IMR-90 (cell line): Measurements from ENCODE around the gene FZD4. TPM values are rescaled to one million over a fixed set of nuclear protein-coding genes. Genes with fewer than 3 reads are reported as not detected.

Source experiments
- ATAC-seq: fragments of 200-7000 bp; cut with Tn5 transposase; 2 replicates; pipeline ENCODE4 v1.9.1; 2020; ENCODE audit warnings: low read depth, mild to moderate bottlenecking, moderate library complexity
- BruUV-seq: library from RNA; stranded (reverse); fragments of 400-500 nt; replicated peaks from 2 replicates; lab custom pipeline; 2021; lab: Mats Ljungman, UMichigan
- CTCF ChIA-PET: fragments of 300-600 bp; formaldehyde crosslinking; extraction: SDS; loops from one replicate; lab custom pipeline; 2021; ENCODE audit warnings: antibody characterized with exemption; lab: Yijun Ruan, JAX
- POLR2A ChIA-PET: fragments of 300-600 bp; sonication (Branson Sonifier 250); formaldehyde crosslinking; loops from one replicate; lab custom pipeline; 2022; ENCODE audit warnings: antibody characterized with exemption; ENCODE audit not compliant: unreplicated experiment; lab: Charles Lee
- DNase-seq: peaks from one replicate; pipeline ENCODE4 v3.0.0; 2013
- H2AFZ ChIP-seq: replicated peaks from 2 replicates; pipeline ENCODE3; 2013; ENCODE audit warnings: low read length, mild to moderate bottlenecking; ENCODE audit not compliant: poor library complexity
- H2AK5ac ChIP-seq: 2 replicates; pipeline ENCODE4 v1.6.1; 2013; ENCODE audit warnings: low read depth, low read length, inconsistent platforms
- H2AK9ac ChIP-seq: replicated peaks from 2 replicates; pipeline ENCODE3; 2013; ENCODE audit warnings: mild to moderate bottlenecking, low read depth, low read length, moderate library complexity; ENCODE audit not compliant: poor library complexity
- H2BK120ac ChIP-seq: 2 replicates; pipeline ENCODE4 v1.6.1; 2013; ENCODE audit warnings: low read depth, low read length, inconsistent platforms
- H2BK15ac ChIP-seq: 3 replicates; pipeline ENCODE4 v1.6.1; 2013; ENCODE audit warnings: low read depth, low read length, inconsistent platforms
- H2BK20ac ChIP-seq: 2 replicates; pipeline ENCODE4 v1.6.1; 2013; ENCODE audit warnings: low read depth, mild to moderate bottlenecking, inconsistent platforms, low read length, moderate library complexity
- H2BK5ac ChIP-seq: 2 replicates; pipeline ENCODE4 v1.6.1; 2013; ENCODE audit warnings: mild to moderate bottlenecking, low read depth, low read length, inconsistent platforms; ENCODE audit not compliant: poor library complexity, severe bottlenecking
- H3K14ac ChIP-seq: replicated peaks from 2 replicates; pipeline ENCODE4 v1.6.1; 2013; ENCODE audit warnings: low read depth, low read length, inconsistent platforms
- H3K18ac ChIP-seq: 2 replicates; pipeline ENCODE4 v1.6.1; 2013; ENCODE audit warnings: low read depth, low read length, control low read depth
- H3K23ac ChIP-seq: 2 replicates; pipeline ENCODE4 v1.6.1; 2013; ENCODE audit warnings: low read depth, low read length, inconsistent platforms
- H3K27ac ChIP-seq: 2 replicates; pipeline ENCODE4 v1.5.1; 2013; ENCODE audit warnings: mild to moderate bottlenecking, control low read depth, low read length; ENCODE audit not compliant: insufficient read depth
- H3K27me3 ChIP-seq: 2 replicates; pipeline ENCODE4 v1.6.1; 2013; ENCODE audit warnings: low read length; ENCODE audit not compliant: control insufficient read depth, insufficient read depth
- H3K36me3 ChIP-seq: 2 replicates; pipeline ENCODE4 v1.6.1; 2013; ENCODE audit warnings: low read length, mixed read lengths; ENCODE audit not compliant: control insufficient read depth, insufficient read depth
- H3K4ac ChIP-seq: 2 replicates; pipeline ENCODE4 v1.6.1; 2013; ENCODE audit warnings: low read depth, low read length, inconsistent platforms
- H3K4me1 ChIP-seq: 2 replicates; pipeline ENCODE4 v1.6.1; 2013; ENCODE audit warnings: low read length, mixed read lengths; ENCODE audit not compliant: control insufficient read depth, insufficient read depth
- H3K4me2 ChIP-seq: 2 replicates; pipeline ENCODE4 v1.6.1; 2013; ENCODE audit warnings: low read depth, mild to moderate bottlenecking, control low read depth, low read length, moderate library complexity
- H3K4me3 ChIP-seq: 2 replicates; pipeline ENCODE4 v1.5.1; 2013; ENCODE audit warnings: low read depth, mild to moderate bottlenecking, control low read depth, low read length, moderate library complexity; ENCODE audit not compliant: insufficient read depth
- H3K56ac ChIP-seq: 2 replicates; pipeline ENCODE4 v1.6.1; 2013; ENCODE audit warnings: low read length, inconsistent platforms; ENCODE audit not compliant: insufficient read depth; ENCODE audit errors: extremely low read depth
- H3K79me1 ChIP-seq, 2 experiments: 2 replicates each; pipeline ENCODE4 v1.6.1; 2013; ENCODE audit warnings: low read length in 2 of 2, inconsistent platforms in 1 of 2, low read depth in 1 of 2
- H3K9ac ChIP-seq: 2 replicates; pipeline ENCODE4 v1.6.1; 2013; ENCODE audit warnings: low read depth, low read length, control low read depth
- H3K9me1 ChIP-seq: 2 replicates; pipeline ENCODE4 v1.6.1; 2013; ENCODE audit warnings: low read length, inconsistent platforms; ENCODE audit not compliant: insufficient read depth
- H3K9me3 ChIP-seq: 2 replicates; pipeline ENCODE4 v1.6.1; 2013; ENCODE audit warnings: low read length; ENCODE audit not compliant: control insufficient read depth, insufficient read depth
- H4K20me1 ChIP-seq: 2 replicates; pipeline ENCODE4 v1.6.1; 2013; ENCODE audit warnings: low read length, inconsistent platforms; ENCODE audit not compliant: insufficient read depth
- H4K5ac ChIP-seq: 2 replicates; pipeline ENCODE4 v1.6.1; 2013; ENCODE audit warnings: mild to moderate bottlenecking, low read depth, low read length, control low read depth
- H4K8ac ChIP-seq, 2 experiments: 2 replicates each; pipeline ENCODE4 v1.6.1; 2013; ENCODE audit warnings: low read depth in 2 of 2, low read length in 2 of 2, control low read depth in 1 of 2, inconsistent platforms in 1 of 2
- H4K91ac ChIP-seq: 2 replicates; pipeline ENCODE4 v1.6.1; 2013; ENCODE audit warnings: low read depth, low read length, inconsistent platforms; ENCODE audit not compliant: insufficient read depth
- BHLHE40 ChIP-seq: fragments of 150-350 bp; IDR thresholded peaks from 2 replicates; pipeline ENCODE4 v1.6.1; 2016; ENCODE audit warnings: mild to moderate bottlenecking, low read depth, low read length
- CHD1 ChIP-seq: IDR thresholded peaks from 2 replicates; pipeline ENCODE4 v1.6.1; 2012; ENCODE audit warnings: low read depth, low read length, improper control_type of control experiment
- FOS ChIP-seq: fragments of 150-350 bp; IDR thresholded peaks from 2 replicates; pipeline ENCODE4 v1.6.1; 2016; ENCODE audit warnings: low read depth, low read length
- MAZ ChIP-seq: IDR thresholded peaks from 2 replicates; pipeline ENCODE4 v1.6.1; 2012; ENCODE audit warnings: low read depth, mild to moderate bottlenecking, low read length, improper control_type of control experiment, moderate library complexity, borderline replicate concordance
- MXI1 ChIP-seq: IDR thresholded peaks from 2 replicates; pipeline ENCODE4 v1.6.1; 2012; ENCODE audit warnings: low read depth, mild to moderate bottlenecking, low read length, moderate library complexity, borderline replicate concordance
- POLR2A ChIP-seq: IDR thresholded peaks from 2 replicates; pipeline ENCODE4 v1.6.1; 2012; ENCODE audit warnings: mild to moderate bottlenecking, low read depth, low read length
- RAD21 ChIP-seq: IDR thresholded peaks from 2 replicates; pipeline ENCODE4 v1.6.1; 2012; ENCODE audit warnings: low read length, improper control_type of control experiment
- RCOR1 ChIP-seq: IDR thresholded peaks from 2 replicates; pipeline ENCODE4 v1.6.1; 2012; ENCODE audit warnings: mild to moderate bottlenecking, low read length, improper control_type of control experiment; ENCODE audit not compliant: insufficient replicate concordance
- RFX5 ChIP-seq: IDR thresholded peaks from 2 replicates; pipeline ENCODE4 v1.8.0; 2012; ENCODE audit warnings: low read depth, mild to moderate bottlenecking, low read length, moderate library complexity
- SMC3 ChIP-seq: fragments of 150-350 bp; IDR thresholded peaks from 2 replicates; pipeline ENCODE4 v1.6.1; 2016; ENCODE audit warnings: low read depth, mild to moderate bottlenecking, antibody characterized with exemption, low read length, moderate library complexity
- WGBS, 2 experiments: methylation state at CpG; one replicate each; pipeline versions ENCODE4 v1.1.5 to v1.1.7; 2013; ENCODE audit warnings: missing lambda C conversion rate in 2 of 2; ENCODE audit not compliant: insufficient read length in 1 of 2; ENCODE audit errors: extremely low coverage in 2 of 2; 5-methylcytosine and 5-hydroxymethylcytosine counted together
- dilution Hi-C: fragments of 300-500 bp; cut with HindIII; formaldehyde crosslinking; loops from one replicate; pipeline ENCODE4 v1.14.3; 2018; ENCODE audit warnings: low sequenced_read_pairs; ENCODE audit not compliant: unreplicated experiment
- in situ Hi-C: fragments of 300-500 bp; cut with MboI; formaldehyde crosslinking; loops from 3 replicates; pipeline ENCODE4 v1.14.3; 2019; ENCODE audit warnings: low sequenced_read_pairs, inconsistent platforms, mixed read lengths
- intact Hi-C: fragments of 100-400 bp; cut with micrococcal nuclease; formaldehyde crosslinking; loops from 2 replicates; pipeline ENCODE4 v1.10.0; 2022
- polyA plus RNA-seq, 3 experiments: library from polyadenylated mRNA; depleted of rRNA; stranded (reverse); fragments of >200 nt; gene quantifications; 2 replicates each; pipeline ENCODE4 v1.2.3, GENCODE V29; 2012; ENCODE audit warnings: low replicate concordance in 1 of 3
- total RNA-seq: library from RNA; depleted of rRNA; stranded (reverse); fragments of >200 nt; gene quantifications from 2 replicates; pipeline ENCODE4 v1.2.3, GENCODE V29; 2012
- TF ChIP-seq, protein P1 (sequence below): fragments of 150-350 bp; IDR thresholded peaks from 2 replicates; pipeline ENCODE4 v1.6.1; 2017; ENCODE audit warnings: mild to moderate bottlenecking, antibody characterized with exemption, low read length, low read depth
- TF ChIP-seq, protein P2 (sequence below): fragments of 150-350 bp; IDR thresholded peaks from 2 replicates; pipeline ENCODE4 v1.6.1; 2016; ENCODE audit warnings: low read depth, mild to moderate bottlenecking, low read length, moderate library complexity, borderline replicate concordance

Gene FZD4
- total and polyA plus RNA-seq, 2 of the 4 experiments (the other 2 are of a cell fraction) = 3.7 to 7.7 TPM

DNA sequence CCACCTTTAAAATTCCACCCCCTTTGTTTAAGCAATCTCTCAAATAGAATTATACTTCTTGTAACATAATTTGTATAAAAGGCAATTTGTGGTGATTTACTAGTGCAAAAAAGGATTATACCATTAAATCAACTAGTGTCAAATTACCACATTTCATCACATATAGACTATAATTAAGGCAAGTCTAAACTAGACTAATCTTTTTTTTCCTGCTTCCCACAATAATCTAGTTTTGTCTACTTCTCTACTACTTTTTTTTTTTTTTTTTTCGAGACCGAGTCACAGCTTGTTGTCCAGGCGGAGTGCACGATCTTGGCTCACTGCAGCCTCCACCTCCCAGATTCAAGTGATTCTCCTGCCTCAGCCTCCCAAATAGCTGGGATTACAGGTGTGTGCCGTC, 36.1 kb upstream of the FZD4 start:
- no peak overlapping the region for H2AK5ac ChIP-seq
- CTCF ChIA-PET = no interaction called here
- H3K23ac ChIP-seq = no peak overlapping the region
- no TSS peak for BruUV-seq
- H3K36me3 ChIP-seq = no peaks in the 10 kb centered on the region
- no peaks in the 10 kb centered on the region for H3K9me1 ChIP-seq
- DNase-seq (no peak), ATAC-seq (no peak)
- no peak overlapping the region for H3K4me3 ChIP-seq
- no peaks in the 10 kb centered on the region for H3K9me3 ChIP-seq
- H4K91ac ChIP-seq = no peak overlapping the region
- H3K18ac ChIP-seq = no peak overlapping the region
- H3K56ac ChIP-seq = no peak overlapping the region
- H3K4me2 ChIP-seq = no peak overlapping the region
- H3K79me1 ChIP-seq = no peaks in the 10 kb centered on the region
- H2BK120ac ChIP-seq = no peak overlapping the region
- H3K9ac ChIP-seq = no peak overlapping the region
- H2BK15ac ChIP-seq = no peak overlapping the region
- dilution Hi-C loops (no loop called here), in situ Hi-C loops (no loop called here), intact Hi-C loops (no loop called here)
- no peak overlapping the region for H2BK5ac ChIP-seq
- peaks cover 6% of the 10 kb centered on the region for H3K4me1 ChIP-seq
- WGBS, 2 experiments = no CpG with 5 or more reads among the region's 5 CpGs
- no peaks in the 10 kb centered on the region; the same call in 1 of the 2 replicates for H3K27me3 ChIP-seq
- no peak overlapping the region for H4K5ac ChIP-seq
- no peak overlapping the region for H4K8ac ChIP-seq
- H3K27ac ChIP-seq = no peak overlapping the region
- H3K14ac ChIP-seq = no peak overlapping the region
- no peaks in the 10 kb centered on the region for H4K20me1 ChIP-seq
- no peak overlapping the region for H2BK20ac ChIP-seq
- H2AFZ ChIP-seq = no peak overlapping the region
- H2AK9ac ChIP-seq = no peak overlapping the region
- POLR2A ChIA-PET = no interaction called here
- no peak for TF ChIP-seq BHLHE40
- TF ChIP-seq RFX5 = no peak
- TF ChIP-seq RCOR1 = no peak
- no peak for TF ChIP-seq FOS
- TF ChIP-seq, protein P1, sequence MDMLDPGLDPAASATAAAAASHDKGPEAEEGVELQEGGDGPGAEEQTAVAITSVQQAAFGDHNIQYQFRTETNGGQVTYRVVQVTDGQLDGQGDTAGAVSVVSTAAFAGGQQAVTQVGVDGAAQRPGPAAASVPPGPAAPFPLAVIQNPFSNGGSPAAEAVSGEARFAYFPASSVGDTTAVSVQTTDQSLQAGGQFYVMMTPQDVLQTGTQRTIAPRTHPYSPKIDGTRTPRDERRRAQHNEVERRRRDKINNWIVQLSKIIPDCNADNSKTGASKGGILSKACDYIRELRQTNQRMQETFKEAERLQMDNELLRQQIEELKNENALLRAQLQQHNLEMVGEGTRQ = no peak
- TF ChIP-seq MXI1 = no peak
- no peak for TF ChIP-seq RAD21
- TF ChIP-seq, protein P2, sequence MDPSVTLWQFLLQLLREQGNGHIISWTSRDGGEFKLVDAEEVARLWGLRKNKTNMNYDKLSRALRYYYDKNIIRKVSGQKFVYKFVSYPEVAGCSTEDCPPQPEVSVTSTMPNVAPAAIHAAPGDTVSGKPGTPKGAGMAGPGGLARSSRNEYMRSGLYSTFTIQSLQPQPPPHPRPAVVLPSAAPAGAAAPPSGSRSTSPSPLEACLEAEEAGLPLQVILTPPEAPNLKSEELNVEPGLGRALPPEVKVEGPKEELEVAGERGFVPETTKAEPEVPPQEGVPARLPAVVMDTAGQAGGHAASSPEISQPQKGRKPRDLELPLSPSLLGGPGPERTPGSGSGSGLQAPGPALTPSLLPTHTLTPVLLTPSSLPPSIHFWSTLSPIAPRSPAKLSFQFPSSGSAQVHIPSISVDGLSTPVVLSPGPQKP = no peak
- no peak for TF ChIP-seq SMC3
- TF ChIP-seq POLR2A = no peak
- TF ChIP-seq MAZ = no peak
- no peak for TF ChIP-seq CHD1
- no peak overlapping the region for H3K4ac ChIP-seq
